ENCODE measurements around the gene CBLC. TPM values are rescaled to one million over a fixed set of nuclear protein-coding genes. Genes with fewer than 3 reads are reported as not detected.

The CBLC gene
- total RNA-seq, 2 experiments from 2014 or later, result not detected

Small RNA genes within 50 kb of the gene (microRNA-seq; reads per million reads assigned to microRNA genes)
- gene MIR8085 (ENCODE audit: borderline microRNAs expressed, borderline replicate concordance), result not detected

Other genes starting within 250 kb of the CBLC start
- not detected for gene CEACAM20, start 248.2 kb upstream of the CBLC start, total RNA-seq
- not detected for gene IGSF23, start 164.3 kb upstream of the CBLC start, total RNA-seq
- gene PVR, start 134.0 kb upstream of the CBLC start, total RNA-seq, result under 1 TPM; 0.67 to 0.82 TPM
- gene CEACAM19, start 106.4 kb upstream of the CBLC start, total RNA-seq, result under 1 TPM; 0.27 to 0.78 TPM
- gene CEACAM16, start 78.7 kb upstream of the CBLC start, total RNA-seq, result not detected
- gene BCL3, start 29.2 kb upstream of the CBLC start, total RNA-seq, result 10 to 100 TPM; 90.9 to 97.1 TPM
- not detected for gene BCAM, start 31.2 kb downstream of the CBLC start, total RNA-seq
- gene NECTIN2, start 68.4 kb downstream of the CBLC start, total RNA-seq, result 1 to 10 TPM; 1.8 to 1.9 TPM
- 10 to 100 TPM; 25.4 to 26.8 TPM for gene TOMM40, start 113.4 kb downstream of the CBLC start, total RNA-seq
- 1 to 10 TPM; 4.5 to 5.2 TPM for gene APOE, start 127.9 kb downstream of the CBLC start, total RNA-seq
- gene APOC1, start 136.7 kb downstream of the CBLC start, total RNA-seq, result not detected
- not detected for gene APOC4, start 164.3 kb downstream of the CBLC start, total RNA-seq
- not detected for gene APOC2, start 168.2 kb downstream of the CBLC start, total RNA-seq
- 10 to 100 TPM; 71.0 to 72.7 TPM for gene CLPTM1, start 177.5 kb downstream of the CBLC start, total RNA-seq
- 10 to 100 TPM; 91.6 to 92.5 TPM for gene RELB, start 223.6 kb downstream of the CBLC start, total RNA-seq

Data from CD4-positive, alpha-beta T cell (primary cell).